Effector memory CD8-positive, alpha-beta T cell (primary cell): ENCODE data around the gene BRAT1.
"Not testable (repeated sequence)": the region's sequence is repeated elsewhere in the genome, so short reads cannot be mapped to it uniquely, and the experiment has no call there.

ENCODE experiments used
- ATAC-seq: fragments of 150-1000 bp; cut with Tn5 transposase; replicated peaks from 2 replicates; pipeline ENCODE4 v1.10.0; 2021; ENCODE audit warnings: mild to moderate bottlenecking, moderate library complexity
- DNase-seq, 3 experiments: peaks; one replicate each; pipeline ENCODE4 v3.0.0; 2021
- H3K27ac Mint-ChIP-seq, 2 donors: one replicate each; pipeline ENCODE4 v1.8.0; 2022; ENCODE audit warnings: mild to moderate bottlenecking in 2 of 2, mixed read lengths in 2 of 2, moderate library complexity in 2 of 2
- H3K27me3 Mint-ChIP-seq, 2 donors: one replicate each; pipeline ENCODE4 v1.8.0; 2022; ENCODE audit warnings: mixed read lengths in 2 of 2
- H3K36me3 Mint-ChIP-seq: one replicate; pipeline ENCODE4 v1.8.0; 2022; ENCODE audit warnings: mild to moderate bottlenecking, moderate library complexity, mixed read lengths; ENCODE audit not compliant: insufficient read depth
- H3K4me1 Mint-ChIP-seq, 2 donors: one replicate each; pipeline ENCODE4 v1.8.0; 2022; ENCODE audit warnings: low read depth in 2 of 2, mixed read lengths in 2 of 2
- H3K4me3 Mint-ChIP-seq, 2 donors: one replicate each; pipeline ENCODE4 v1.8.0; 2022; ENCODE audit warnings: mild to moderate bottlenecking in 2 of 2, mixed read lengths in 2 of 2, moderate library complexity in 2 of 2
- H3K9me3 Mint-ChIP-seq, 2 donors: one replicate each; pipeline ENCODE4 v1.8.0; 2022; ENCODE audit warnings: mixed read lengths in 2 of 2

The BRAT1 gene

DNA sequence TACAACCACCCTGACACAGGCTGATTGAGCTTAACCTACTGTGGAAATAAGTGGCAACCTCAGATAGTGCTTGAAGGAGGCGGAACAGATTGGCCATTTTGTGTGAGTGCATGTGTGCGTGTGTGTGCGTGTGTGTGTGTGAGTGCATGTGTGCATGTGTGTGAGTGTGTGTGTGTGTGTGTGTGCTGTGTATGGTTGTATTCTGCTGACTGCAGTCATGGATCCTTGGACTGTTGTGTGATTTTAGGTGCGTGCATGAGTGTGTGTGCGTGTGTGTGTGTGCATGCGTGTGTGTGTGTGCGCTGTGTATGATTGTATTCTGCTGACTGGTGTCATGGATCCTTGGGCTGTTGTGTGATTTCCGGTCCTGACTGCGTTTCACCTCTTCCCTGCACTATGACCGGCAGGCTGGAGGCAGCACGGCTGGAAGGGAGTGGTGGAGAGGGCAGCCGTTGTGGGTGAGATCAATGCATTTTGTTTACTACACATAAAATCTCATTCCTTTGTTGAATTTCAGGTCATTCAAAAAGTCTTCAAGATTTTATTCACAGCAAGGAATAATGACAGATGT is 9.7 kb upstream of the BRAT1 start:
- peaks cover under 1 to 6% of the 10 kb centered on the region in 2 donors for H3K4me1 Mint-ChIP-seq
- no peaks in the 10 kb centered on the region for H3K36me3 Mint-ChIP-seq
- H3K4me3 Mint-ChIP-seq, result no peak overlapping the region
- H3K9me3 Mint-ChIP-seq, result no peaks in the 10 kb centered on the region
- DNase-seq, result no peak
- ATAC-seq, result no peak
- no peaks in the 10 kb centered on the region for H3K27me3 Mint-ChIP-seq
- peak overlapping the region in 1 of 2 donors; percentile 15 for H3K27ac Mint-ChIP-seq

DNA sequence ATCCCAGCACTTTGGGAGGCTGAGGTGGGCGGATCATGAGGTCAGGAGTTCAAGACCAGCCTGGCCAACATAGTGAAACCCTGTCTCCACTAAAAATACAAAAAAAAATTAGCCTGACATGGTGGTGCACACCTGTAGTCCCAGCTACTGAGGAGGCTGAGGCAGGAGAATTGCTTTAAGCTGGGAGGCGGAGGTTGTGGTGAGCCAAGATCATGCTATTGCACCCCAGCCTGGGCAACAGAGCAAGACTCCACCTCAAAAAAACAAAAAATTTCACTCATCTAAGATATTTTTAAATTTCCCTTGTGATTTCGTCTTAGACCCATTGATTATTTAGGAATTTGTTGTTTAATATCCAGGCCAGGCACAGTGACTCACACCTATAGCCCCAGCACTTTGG is 8.6 kb upstream of the BRAT1 start:
- not testable (repeated sequence) for ATAC-seq, H3K27ac Mint-ChIP-seq, H3K9me3 Mint-ChIP-seq, H3K36me3 Mint-ChIP-seq, DNase-seq, H3K27me3 Mint-ChIP-seq, H3K4me1 Mint-ChIP-seq, H3K4me3 Mint-ChIP-seq

DNA sequence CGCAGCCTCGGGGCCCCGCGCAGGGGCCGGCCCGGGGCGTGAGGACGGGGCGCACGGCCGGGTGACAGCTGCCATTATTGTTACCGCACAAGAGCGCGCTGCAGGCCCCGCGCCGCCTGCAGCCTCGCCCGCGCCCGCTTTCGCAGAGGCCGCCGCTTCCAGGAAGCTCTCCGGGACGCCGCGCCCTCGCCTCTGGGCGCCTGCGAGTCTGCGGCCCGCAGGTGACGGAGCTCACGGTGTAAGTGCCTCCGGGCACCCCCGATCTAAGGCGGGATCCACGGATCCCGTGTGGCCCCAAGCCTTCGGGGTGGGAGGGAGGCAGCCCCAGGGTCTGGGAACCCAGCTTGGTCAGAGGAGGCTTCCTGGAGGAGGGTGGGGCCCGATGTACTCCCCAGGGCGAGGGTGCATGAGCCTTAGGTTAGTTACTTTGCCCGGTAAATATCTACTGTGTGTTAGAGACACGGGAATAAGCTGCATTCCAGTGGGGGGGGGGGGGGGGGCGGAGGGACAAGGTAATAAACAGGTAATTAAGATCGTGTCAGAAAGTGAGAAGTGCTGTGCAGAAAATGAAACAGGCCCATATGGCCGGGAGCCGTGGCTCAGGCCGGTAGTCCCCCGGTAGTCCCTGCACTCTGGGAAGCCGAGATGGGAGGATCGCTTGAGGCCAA is 4.1 kb upstream of the BRAT1 start:
- H3K27ac Mint-ChIP-seq, result no peak overlapping the region
- H3K4me1 Mint-ChIP-seq, result peaks cover 10 to 17% of the 10 kb centered on the region in 2 donors
- H3K9me3 Mint-ChIP-seq, result no peaks in the 10 kb centered on the region

DNA sequence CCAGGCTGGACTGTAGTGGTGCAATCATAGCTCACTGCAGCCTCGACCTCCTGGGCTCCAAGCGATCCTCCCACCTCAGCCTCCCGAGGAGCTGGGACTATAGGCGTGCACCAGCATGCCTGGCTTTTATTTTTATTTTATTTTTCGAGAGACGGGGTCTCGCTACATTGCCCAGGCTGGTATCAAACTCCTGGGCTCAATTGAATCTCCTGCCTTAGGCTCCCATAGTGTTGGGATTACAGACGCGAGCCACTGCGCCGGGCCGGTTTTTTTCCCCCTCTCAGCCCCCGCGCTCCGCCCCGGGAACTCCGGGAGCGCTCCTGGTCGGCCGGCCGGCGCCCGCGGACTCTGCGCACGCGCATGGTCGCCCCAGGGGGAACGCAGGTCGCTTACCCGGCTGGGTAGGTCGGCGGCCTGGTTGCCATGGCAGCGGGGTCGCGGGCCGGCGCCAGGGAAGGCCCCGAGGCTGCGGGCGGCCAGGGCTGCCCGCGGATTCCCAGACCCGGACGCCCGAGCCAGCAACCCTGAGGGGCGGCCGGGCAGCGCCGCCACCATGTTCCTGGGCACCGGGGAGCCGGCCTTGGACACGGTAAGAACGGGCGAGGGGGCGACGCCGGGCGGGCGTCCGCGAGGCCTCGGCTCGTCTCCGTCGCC is 3.4 kb upstream of the BRAT1 start, which contains the start of gene IQCE:
IQCE (plus strand) TSS at position 351 of the 654 bp plus-strand sequence; CDS start at position 554, 203 bp downstream.
- peak; percentile 58 for ATAC-seq
- no peaks in the 10 kb centered on the region for H3K27me3 Mint-ChIP-seq
- H3K4me1 Mint-ChIP-seq, result peaks cover 14 to 24% of the 10 kb centered on the region in 2 donors

More for the DNA sequence above, 4.1 kb upstream of the BRAT1 start:
- Mint-ChIP-seq H3K27me3 (no peaks in the 10 kb centered on the region), H3K4me3 (peak overlapping the region; percentile 69 to 70), H3K36me3 (peaks cover 6% of the 10 kb centered on the region)
- peak in 1 of 3 experiments; percentile 16 for DNase-seq
- peak; percentile 10 for ATAC-seq

DNA sequence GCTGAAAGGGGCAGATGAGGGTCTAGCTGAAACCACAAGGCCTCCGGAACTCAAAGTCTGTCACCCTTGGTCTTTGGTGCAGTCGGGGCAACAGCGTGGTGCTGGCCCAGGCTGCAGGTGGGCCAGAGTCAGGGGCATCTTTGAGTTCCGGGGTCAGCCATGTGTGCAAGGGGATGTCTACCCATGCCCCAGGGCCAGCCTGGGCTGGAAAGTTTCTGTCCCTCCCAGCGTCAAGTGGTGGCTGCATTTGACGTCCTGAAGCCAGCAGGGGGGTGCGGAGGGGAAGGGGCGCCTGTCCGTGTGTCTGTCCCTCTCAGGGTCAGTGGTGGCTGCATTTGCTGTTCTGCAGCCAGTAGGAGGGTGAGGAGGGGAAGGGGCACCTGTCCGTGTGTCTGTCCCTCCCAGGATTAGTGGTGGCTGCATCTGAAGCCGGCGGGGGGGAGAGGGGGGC is 638 bp downstream of the BRAT1 start:
- Mint-ChIP-seq H3K9me3 (no peaks in the 10 kb centered on the region), H3K27ac (peak overlapping the region; percentile 87 to 91), H3K27me3 (no peaks in the 10 kb centered on the region), H3K4me1 (peaks cover 12 to 30% of the 10 kb centered on the region in 2 donors), H3K4me3 (peak overlapping the region; percentile 90 to 92), H3K36me3 (peaks cover 27% of the 10 kb centered on the region)
- DNase-seq (no peak), ATAC-seq (no peak)

More for the DNA sequence above, 3.4 kb upstream of the BRAT1 start, which contains the start of gene IQCE:
- Mint-ChIP-seq H3K4me3 (peak within 1 kb of the TSS; percentile 69 to 70), H3K9me3 (no peaks in the 10 kb centered on the region), H3K27ac (no peak within 1 kb of the TSS), H3K36me3 (peaks cover 6% of the 10 kb centered on the region)
- peak; percentile 88 to 90 (median 89) for DNase-seq

DNA sequence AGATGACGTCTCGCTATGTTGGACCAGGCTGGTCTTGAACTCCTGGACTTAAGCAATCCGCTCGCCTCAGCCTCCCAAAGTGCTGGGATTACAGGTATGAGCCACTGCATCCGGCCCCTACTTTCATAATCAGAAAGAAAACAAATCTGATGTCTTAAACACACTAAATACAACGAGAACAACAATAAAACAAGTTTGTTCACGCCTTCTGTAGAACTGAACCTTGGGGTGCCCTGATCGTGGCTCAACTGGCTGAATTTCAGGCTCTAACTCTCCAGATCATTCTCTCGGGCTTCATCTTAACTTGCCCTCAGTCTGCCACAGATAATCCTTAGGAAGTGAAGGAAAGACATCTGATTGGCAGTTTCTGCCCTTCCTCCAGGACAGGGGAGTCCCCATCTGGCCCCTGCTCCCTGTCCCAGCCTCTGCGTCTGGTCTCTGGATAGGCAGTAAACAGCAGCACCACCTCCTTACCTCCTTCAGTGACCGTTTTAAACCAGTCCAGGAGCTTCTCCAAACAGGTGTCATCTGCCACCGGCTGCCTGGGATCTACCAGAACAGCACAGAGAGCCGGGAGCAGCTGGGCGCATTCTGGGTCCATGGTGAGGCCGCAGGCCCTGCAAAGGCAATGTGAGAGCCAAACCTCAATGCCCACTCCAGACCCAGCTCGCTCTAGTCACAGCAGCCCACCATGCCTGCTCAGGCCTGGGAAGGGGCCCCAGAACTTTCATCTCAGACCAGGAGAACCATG is 1.3 kb downstream of the BRAT1 start:
- Mint-ChIP-seq H3K9me3 (no peaks in the 10 kb centered on the region), H3K36me3 (peaks cover 32% of the 10 kb centered on the region), H3K4me1 (peaks cover 18 to 36% of the 10 kb centered on the region in 2 donors), H3K27me3 (no peaks in the 10 kb centered on the region), H3K4me3 (peak overlapping the region; percentile 90 to 92), H3K27ac (peak overlapping the region; percentile 87 to 91)
- DNase-seq (no peak), ATAC-seq (no peak)

DNA sequence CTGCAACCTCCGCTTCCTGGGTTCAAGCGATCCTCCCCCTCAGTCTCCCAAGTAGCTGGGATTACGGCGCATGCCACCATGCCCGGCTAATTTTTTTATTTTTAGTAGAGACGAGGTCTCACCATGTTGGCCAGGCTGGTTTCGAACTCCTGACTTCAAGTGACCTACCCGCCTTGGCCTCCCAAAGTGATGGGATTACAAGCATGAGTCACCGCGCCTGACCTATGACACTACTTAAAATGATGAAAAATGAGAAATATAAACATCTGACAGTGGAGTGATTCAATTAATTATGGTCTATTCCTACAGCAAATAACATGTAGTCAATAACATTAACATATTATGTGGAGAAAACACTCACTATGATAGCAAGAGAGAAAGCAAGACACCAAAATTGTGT is 2.2 kb downstream of the BRAT1 start:
- peak overlapping the region; percentile 17 to 90 for H3K4me3 Mint-ChIP-seq
- H3K27me3 Mint-ChIP-seq, result no peaks in the 10 kb centered on the region
- peaks cover 31% of the 10 kb centered on the region for H3K36me3 Mint-ChIP-seq
- H3K27ac Mint-ChIP-seq, result peak overlapping the region in 1 of 2 donors; percentile 74
- H3K9me3 Mint-ChIP-seq, result no peaks in the 10 kb centered on the region
- DNase-seq (no peak), ATAC-seq (no peak)
- H3K4me1 Mint-ChIP-seq, result peaks cover 19 to 38% of the 10 kb centered on the region in 2 donors

DNA sequence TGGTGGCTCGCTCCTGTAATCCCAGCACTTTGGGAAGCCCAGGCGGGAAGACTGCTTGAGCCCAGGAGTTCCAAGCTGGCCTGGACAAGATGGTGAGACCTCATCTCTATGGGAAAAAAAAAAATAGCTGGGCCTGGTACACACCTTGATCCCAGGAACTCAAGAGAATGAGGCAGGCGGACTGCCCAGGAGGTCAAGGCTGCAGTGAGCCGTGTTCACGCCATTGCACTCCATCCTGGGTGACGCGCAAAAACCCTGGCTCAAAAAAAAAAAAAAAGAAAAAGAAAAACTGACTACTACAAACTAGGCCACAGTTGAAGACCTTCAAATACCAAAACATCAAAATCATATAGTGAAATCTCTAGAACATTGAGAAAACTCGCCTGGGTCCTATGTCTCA is 3.9 kb downstream of the BRAT1 start:
- peaks cover 18 to 36% of the 10 kb centered on the region in 2 donors for H3K4me1 Mint-ChIP-seq
- H3K4me3 Mint-ChIP-seq, result no peak overlapping the region
- no peaks in the 10 kb centered on the region for H3K27me3 Mint-ChIP-seq
- peaks cover 48% of the 10 kb centered on the region for H3K36me3 Mint-ChIP-seq
- no peak overlapping the region for H3K27ac Mint-ChIP-seq
- no peaks in the 10 kb centered on the region for H3K9me3 Mint-ChIP-seq
- no peak for DNase-seq
- no peak for ATAC-seq

DNA sequence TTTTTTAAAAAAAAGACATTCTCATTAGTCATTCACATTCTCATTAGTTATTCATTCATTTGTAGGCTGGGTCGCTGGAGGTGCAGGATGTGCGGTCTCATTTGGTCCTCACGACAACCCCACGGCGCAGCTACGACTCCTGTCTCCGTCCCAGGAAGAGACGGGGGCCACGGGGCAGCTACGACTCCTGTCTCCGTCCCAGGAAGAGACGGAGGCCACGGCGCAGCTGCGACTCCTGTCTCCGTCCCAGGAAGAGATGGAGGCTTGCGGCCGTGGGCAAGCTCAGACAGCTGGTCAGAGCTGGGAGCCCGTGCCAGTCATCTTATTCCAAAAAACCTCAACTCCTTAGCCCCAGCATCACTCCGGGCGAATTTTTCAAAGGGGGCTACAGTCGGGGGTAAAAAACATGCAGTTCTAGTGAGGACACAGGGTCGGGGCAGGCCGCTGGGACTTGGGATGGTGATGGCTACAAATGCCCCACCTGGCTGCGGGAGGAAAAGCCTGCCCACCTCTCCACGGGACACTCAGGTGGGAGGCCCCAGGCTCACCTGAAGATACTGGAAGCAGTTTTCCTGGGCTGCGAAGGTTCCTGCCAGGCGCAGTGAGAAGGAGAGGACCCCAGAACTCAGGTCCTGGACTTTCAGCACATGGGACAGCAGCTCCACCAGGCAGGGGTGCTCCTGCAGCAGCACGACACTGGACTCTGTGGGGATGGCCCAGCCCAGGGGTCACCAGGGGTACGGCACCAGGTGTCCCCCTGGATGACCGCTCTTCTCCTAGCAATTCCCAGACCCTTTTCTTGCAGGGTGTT is 8.3 kb downstream of the BRAT1 start:
- Mint-ChIP-seq H3K36me3 (peaks cover 84% of the 10 kb centered on the region), H3K4me3 (no peak overlapping the region), H3K9me3 (no peaks in the 10 kb centered on the region), H3K4me1 (peaks cover 13 to 16% of the 10 kb centered on the region in 2 donors), H3K27me3 (no peaks in the 10 kb centered on the region), H3K27ac (peak overlapping the region; percentile 4 to 79)
- DNase-seq, result no peak
- ATAC-seq, result no peak

DNA sequence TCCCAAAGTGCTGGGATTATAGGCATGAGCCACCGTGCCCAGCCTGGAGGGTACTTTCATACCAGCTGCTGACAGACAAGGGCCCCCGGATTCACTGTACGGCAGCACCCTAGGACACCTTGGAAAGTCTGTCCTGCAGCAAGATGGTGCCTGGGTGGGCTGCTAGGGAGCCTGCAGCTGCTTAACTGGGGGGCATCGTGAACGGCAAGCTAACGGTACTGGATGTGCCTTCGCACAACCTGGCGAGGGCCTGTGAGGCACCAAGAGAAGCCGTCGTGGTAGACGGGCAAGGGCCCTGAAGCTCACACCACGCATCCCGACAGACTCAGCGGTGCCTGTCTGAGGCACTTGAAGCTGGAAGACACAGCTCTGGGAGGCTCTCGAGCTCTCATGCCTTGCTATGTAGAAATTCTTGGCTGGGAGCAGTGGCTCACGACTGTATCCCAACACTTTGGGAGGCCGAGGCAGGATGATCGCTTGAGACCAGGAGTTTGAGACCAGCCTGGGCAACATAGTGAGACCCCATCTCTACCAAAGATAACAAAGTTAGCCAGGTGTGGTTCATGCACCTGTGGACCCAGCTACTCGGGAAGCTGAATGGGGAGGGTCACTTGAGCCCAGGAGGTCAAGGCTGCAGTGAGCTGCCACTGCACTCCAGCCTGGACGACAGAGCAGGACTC is 9.4 kb downstream of the BRAT1 start:
- H3K4me1 Mint-ChIP-seq, result peaks cover 13 to 16% of the 10 kb centered on the region in 2 donors
- no peaks in the 10 kb centered on the region for H3K9me3 Mint-ChIP-seq
- H3K36me3 Mint-ChIP-seq, result peaks cover 89% of the 10 kb centered on the region
- DNase-seq (no peak), ATAC-seq (no peak)
- H3K27me3 Mint-ChIP-seq, result no peaks in the 10 kb centered on the region
- H3K4me3 Mint-ChIP-seq, result peak overlapping the region in 1 of 2 donors; percentile 27
- H3K27ac Mint-ChIP-seq, result peak overlapping the region in 1 of 2 donors; percentile 79

DNA sequence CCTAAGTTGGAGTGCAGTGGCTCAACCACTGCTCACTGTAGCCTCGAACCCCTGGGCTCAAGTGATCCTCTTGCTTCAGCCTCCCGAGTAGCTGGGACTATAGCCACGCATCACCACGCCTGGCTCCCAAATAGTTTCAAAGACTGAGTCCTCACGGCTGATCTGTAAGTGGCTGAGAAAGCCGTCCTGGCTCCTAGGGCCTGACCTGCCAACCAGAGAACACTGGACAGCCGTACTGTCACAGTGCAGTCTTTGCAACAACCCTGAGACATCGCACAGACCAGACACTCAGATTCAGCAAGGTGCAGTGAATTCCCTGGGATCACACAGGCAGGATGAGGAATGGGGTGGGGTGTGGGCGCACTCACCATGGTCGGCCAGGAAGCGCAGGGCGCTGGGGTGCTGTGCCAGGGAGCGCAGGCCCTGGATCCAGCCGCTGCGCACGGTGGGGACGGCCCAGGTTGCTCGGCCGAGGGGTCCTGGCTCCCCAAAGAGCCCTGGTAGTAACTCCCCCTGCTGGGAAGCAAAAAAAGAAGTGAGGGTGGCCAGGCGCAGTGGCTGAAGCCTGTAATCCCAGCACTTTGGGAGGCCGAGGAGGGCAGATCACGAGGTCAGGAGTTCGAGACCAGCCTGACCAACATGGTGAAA is 10.7 kb downstream of the BRAT1 start:
- DNase-seq, result no peak
- peaks cover 10 to 13% of the 10 kb centered on the region in 2 donors for H3K4me1 Mint-ChIP-seq
- peak overlapping the region in 1 of 2 donors; percentile 90 for H3K27ac Mint-ChIP-seq
- ATAC-seq, result no peak
- H3K4me3 Mint-ChIP-seq, result peak overlapping the region in 1 of 2 donors; percentile 56
- no peaks in the 10 kb centered on the region for H3K27me3 Mint-ChIP-seq
- H3K36me3 Mint-ChIP-seq, result peaks cover 95% of the 10 kb centered on the region
- H3K9me3 Mint-ChIP-seq, result no peaks in the 10 kb centered on the region
